Progenitor cell of endocrine pancreas (in vitro differentiated cells): ENCODE measurements around the gene ABCE1. TPM values are rescaled to one million over a fixed set of nuclear protein-coding genes. Genes with fewer than 3 reads are reported as not detected.

Source experiments
- DNase-seq: peaks from one replicate; pipeline ENCODE4 v3.0.0; 2021; ENCODE audit warnings: low spot score; ENCODE audit not compliant: unreplicated experiment
- H3K27ac Mint-ChIP-seq: 2 replicates; pipeline ENCODE4 v1.8.0; 2021; ENCODE audit warnings: mild to moderate bottlenecking, moderate library complexity, mixed read lengths
- H3K27me3 Mint-ChIP-seq: 2 replicates; pipeline ENCODE4 v1.8.0; 2021; ENCODE audit warnings: mixed read lengths
- H3K36me3 Mint-ChIP-seq: 2 replicates; pipeline ENCODE4 v1.8.0; 2022; ENCODE audit warnings: mixed read lengths; ENCODE audit not compliant: insufficient read depth
- H3K4me1 Mint-ChIP-seq: 2 replicates; pipeline ENCODE4 v1.8.0; 2021; ENCODE audit warnings: low read depth, mixed read lengths
- H3K4me3 Mint-ChIP-seq: 2 replicates; pipeline ENCODE4 v1.8.0; 2021; ENCODE audit warnings: low read depth, mild to moderate bottlenecking, moderate library complexity, mixed read lengths
- H3K9me3 Mint-ChIP-seq: 2 replicates; pipeline ENCODE4 v1.8.0; 2021; ENCODE audit warnings: low read depth, mixed read lengths
- CTCF ChIP-seq: fragments of 200-600 bp; sonication (generic); IDR thresholded peaks from one replicate; pipeline ENCODE4 v1.5.0; 2021; ENCODE audit warnings: antibody characterized with exemption, mild to moderate bottlenecking; ENCODE audit not compliant: unreplicated experiment
- total RNA-seq: library from RNA; stranded (reverse); gene quantifications from 2 replicates; pipeline ENCODE4 v1.2.1, GENCODE V29; 2021

Gene ABCE1
- total RNA-seq, 1 donor from 2014 or later: 53.6 TPM

GRCh38 chr4:145058256-145058655 is 39.9 kb upstream of the ABCE1 start:
- H3K27me3 Mint-ChIP-seq: no peaks in the 10 kb centered on the region
- H3K4me1 Mint-ChIP-seq: no peaks in the 10 kb centered on the region
- H3K4me3 Mint-ChIP-seq: no peak overlapping the region
- H3K9me3 Mint-ChIP-seq: peaks cover 4% of the 10 kb centered on the region
- H3K27ac Mint-ChIP-seq: no peak overlapping the region
- H3K36me3 Mint-ChIP-seq: peaks cover 9% of the 10 kb centered on the region
- DNase-seq: no peak
- TF ChIP-seq CTCF: no peak

- no peak for DNase-seq
- Mint-ChIP-seq H3K27ac (peak overlapping the region; percentile 59), H3K4me1 (no peaks in the 10 kb centered on the region), H3K27me3 (no peaks in the 10 kb centered on the region), H3K36me3 (peaks cover 10% of the 10 kb centered on the region), H3K9me3 (peaks cover 4% of the 10 kb centered on the region), H3K4me3 (no peak overlapping the region)
- TF ChIP-seq CTCF: peak; percentile 69
Observed at GRCh38 chr4:145061318-145061920, 36.7 kb upstream of the ABCE1 start.

GRCh38 chr4:145066063-145066501 is 32.0 kb upstream of the ABCE1 start:
- Mint-ChIP-seq H3K36me3 (peaks cover 15% of the 10 kb centered on the region), H3K27me3 (no peaks in the 10 kb centered on the region), H3K4me3 (no peak overlapping the region), H3K27ac (no peak overlapping the region), H3K4me1 (no peaks in the 10 kb centered on the region), H3K9me3 (peaks cover 4% of the 10 kb centered on the region)
- TF ChIP-seq CTCF: no peak
- no peak for DNase-seq

DNA sequence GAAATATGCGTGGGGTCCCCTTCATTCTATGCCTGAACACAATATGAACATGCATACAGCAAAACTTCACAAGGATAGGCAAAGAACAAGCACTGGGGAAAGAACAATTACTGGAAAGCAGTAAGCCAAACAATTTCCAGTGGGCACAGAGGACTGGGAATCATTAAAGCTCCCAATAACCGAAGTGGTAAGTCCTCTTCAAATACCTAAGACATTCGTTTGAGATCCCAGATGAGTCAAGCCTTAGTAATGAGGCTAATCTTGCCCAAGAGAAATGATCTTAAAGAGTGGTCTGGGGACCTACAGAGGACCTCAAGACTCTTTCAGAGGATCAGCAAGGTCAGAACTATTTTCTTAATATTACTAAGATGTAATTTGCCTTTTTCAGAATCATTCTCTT is 28.8 kb upstream of the ABCE1 start:
- no peaks in the 10 kb centered on the region for H3K27me3 Mint-ChIP-seq
- no peak overlapping the region for H3K4me3 Mint-ChIP-seq
- no peak for DNase-seq
- peaks cover 7% of the 10 kb centered on the region for H3K36me3 Mint-ChIP-seq
- no peak overlapping the region for H3K27ac Mint-ChIP-seq
- no peak for TF ChIP-seq CTCF
- no peaks in the 10 kb centered on the region for H3K9me3 Mint-ChIP-seq
- H3K4me1 Mint-ChIP-seq: no peaks in the 10 kb centered on the region

DNA sequence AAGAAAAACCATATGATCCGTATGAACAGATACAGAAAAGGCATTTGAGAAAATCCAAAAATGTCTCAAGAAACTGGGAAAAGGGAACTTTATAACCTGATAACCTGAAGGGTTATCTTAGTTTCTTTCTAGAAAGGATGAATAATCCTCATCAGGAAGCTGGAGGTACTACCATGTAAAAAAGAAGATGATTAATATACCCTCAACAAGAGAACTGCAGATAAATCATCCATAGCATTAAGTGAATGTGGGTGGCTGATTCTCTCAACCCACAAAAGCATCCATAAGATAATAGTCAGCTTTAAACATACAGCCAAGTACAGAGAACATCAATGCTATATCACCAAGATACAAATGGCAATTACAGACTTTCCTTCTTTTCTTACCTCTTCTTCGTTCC is 26.6 kb upstream of the ABCE1 start:
- no peaks in the 10 kb centered on the region for H3K27me3 Mint-ChIP-seq

More for the DNA sequence above, 26.6 kb upstream of the ABCE1 start:
- Mint-ChIP-seq H3K4me3 (no peak overlapping the region), H3K4me1 (no peaks in the 10 kb centered on the region), H3K36me3 (peaks cover 9% of the 10 kb centered on the region), H3K27ac (no peak overlapping the region), H3K9me3 (peaks cover 3% of the 10 kb centered on the region)
- DNase-seq: no peak
- TF ChIP-seq CTCF: no peak
